GM23248 (cell line): Measurements from ENCODE around the gene HOXC5. TPM values are rescaled to one million over a fixed set of nuclear protein-coding genes. Genes with fewer than 3 reads are reported as not detected.

Experiments
- DNase-seq: peaks from one replicate; pipeline ENCODE4 v3.0.0-alpha.2; 2015
- H2AFZ ChIP-seq: fragments of 200-600 bp; sonication (generic); 2 replicates; pipeline ENCODE4 v1.6.1; 2016; ENCODE audit warnings: antibody characterized with exemption
- H3F3A ChIP-seq: fragments of 200-600 bp; sonication (generic); 2 replicates; pipeline ENCODE4 v1.6.1; 2016; ENCODE audit warnings: mild to moderate bottlenecking, antibody characterized with exemption, mixed run types; ENCODE audit not compliant: insufficient read depth
- H3K27ac ChIP-seq: fragments of 200-600 bp; sonication (generic); 2 replicates; pipeline ENCODE4 v1.5.1; 2016; ENCODE audit warnings: mild to moderate bottlenecking
- H3K27me3 ChIP-seq: fragments of 200-600 bp; sonication (generic); replicated peaks from 2 replicates; pipeline ENCODE4 v1.6.1; 2016; ENCODE audit warnings: mild to moderate bottlenecking; ENCODE audit not compliant: insufficient read depth
- H3K36me3 ChIP-seq: fragments of 200-600 bp; sonication (generic); 2 replicates; pipeline ENCODE4 v1.6.1; 2016; ENCODE audit warnings: low read depth, mild to moderate bottlenecking
- H3K4me1 ChIP-seq: fragments of 200-600 bp; sonication (generic); 2 replicates; pipeline ENCODE4 v1.6.1; 2016; ENCODE audit warnings: mild to moderate bottlenecking; ENCODE audit not compliant: insufficient read depth
- H3K4me2 ChIP-seq: fragments of 200-600 bp; sonication (generic); one replicate; pipeline ENCODE4 v1.6.1; 2016; ENCODE audit warnings: mild to moderate bottlenecking; ENCODE audit not compliant: unreplicated experiment
- H3K4me3 ChIP-seq: fragments of 200-600 bp; sonication (generic); 2 replicates; pipeline ENCODE4 v1.5.1; 2016; ENCODE audit warnings: mild to moderate bottlenecking
- H3K79me2 ChIP-seq: fragments of 200-600 bp; sonication (generic); 2 replicates; pipeline ENCODE4 v1.6.1; 2016; ENCODE audit warnings: mild to moderate bottlenecking; ENCODE audit not compliant: insufficient read depth
- H3K9ac ChIP-seq: fragments of 200-600 bp; sonication (generic); 2 replicates; pipeline ENCODE4 v1.6.1; 2016; ENCODE audit warnings: mild to moderate bottlenecking
- H3K9me2 ChIP-seq: fragments of 200-600 bp; sonication (generic); 2 replicates; pipeline ENCODE4 v1.6.1; 2016; ENCODE audit warnings: mixed run types, mild to moderate bottlenecking, moderate library complexity; ENCODE audit not compliant: insufficient read depth
- H3K9me3 ChIP-seq: fragments of 200-600 bp; sonication (generic); one replicate; pipeline ENCODE4 v1.6.1; 2017; ENCODE audit warnings: low read depth
- H4K20me1 ChIP-seq: fragments of 200-600 bp; sonication (generic); 2 replicates; pipeline ENCODE4 v1.6.0; 2016; ENCODE audit not compliant: insufficient read depth
- EZH2 ChIP-seq: fragments of 200-600 bp; sonication (generic); IDR thresholded peaks from 2 replicates; pipeline ENCODE4 v1.6.1; 2018; ENCODE audit warnings: antibody characterized with exemption, mild to moderate bottlenecking; ENCODE audit not compliant: insufficient read depth, poor library complexity, severe bottlenecking
- EZH2phosphoT487 ChIP-seq: fragments of 200-600 bp; sonication (generic); IDR thresholded peaks from 2 replicates; pipeline ENCODE4 v1.6.1; 2018; ENCODE audit warnings: antibody characterized with exemption, moderate library complexity, mild to moderate bottlenecking, low read depth; ENCODE audit not compliant: insufficient read depth
- WGBS, 2 experiments: methylation state at CpG; one replicate each; pipeline ENCODE4 v1.1.6; 2015 to 2017; ENCODE audit warnings: low lambda C conversion rate in 2 of 2, low coverage in 1 of 2; ENCODE audit errors: missing lambda C conversion rate in 2 of 2; 5-methylcytosine and 5-hydroxymethylcytosine counted together
- in situ Hi-C: fragments of 300-500 bp; cut with MboI; formaldehyde crosslinking; loops from 2 replicates; pipeline ENCODE4 v1.15.0; 2020
- polyA plus RNA-seq: library from polyadenylated mRNA; unstranded; fragments of >200 nt; fragmentation: Nextera tagmentation; extraction: Ambion mirVana; gene quantifications from 2 replicates; pipeline ENCODE4 v1.2.1, GENCODE V29; 2016
- total RNA-seq: library from RNA; depleted of rRNA; stranded (reverse); fragments of >200 nt; shearing (Covaris generic); gene quantifications from 2 replicates; pipeline ENCODE4 v1.2.3, GENCODE V29; 2014

HOXC5 gene
- total and polyA plus RNA-seq, 2 experiments from 2014 or later, result 0.65 to 1.8 TPM

DNA sequence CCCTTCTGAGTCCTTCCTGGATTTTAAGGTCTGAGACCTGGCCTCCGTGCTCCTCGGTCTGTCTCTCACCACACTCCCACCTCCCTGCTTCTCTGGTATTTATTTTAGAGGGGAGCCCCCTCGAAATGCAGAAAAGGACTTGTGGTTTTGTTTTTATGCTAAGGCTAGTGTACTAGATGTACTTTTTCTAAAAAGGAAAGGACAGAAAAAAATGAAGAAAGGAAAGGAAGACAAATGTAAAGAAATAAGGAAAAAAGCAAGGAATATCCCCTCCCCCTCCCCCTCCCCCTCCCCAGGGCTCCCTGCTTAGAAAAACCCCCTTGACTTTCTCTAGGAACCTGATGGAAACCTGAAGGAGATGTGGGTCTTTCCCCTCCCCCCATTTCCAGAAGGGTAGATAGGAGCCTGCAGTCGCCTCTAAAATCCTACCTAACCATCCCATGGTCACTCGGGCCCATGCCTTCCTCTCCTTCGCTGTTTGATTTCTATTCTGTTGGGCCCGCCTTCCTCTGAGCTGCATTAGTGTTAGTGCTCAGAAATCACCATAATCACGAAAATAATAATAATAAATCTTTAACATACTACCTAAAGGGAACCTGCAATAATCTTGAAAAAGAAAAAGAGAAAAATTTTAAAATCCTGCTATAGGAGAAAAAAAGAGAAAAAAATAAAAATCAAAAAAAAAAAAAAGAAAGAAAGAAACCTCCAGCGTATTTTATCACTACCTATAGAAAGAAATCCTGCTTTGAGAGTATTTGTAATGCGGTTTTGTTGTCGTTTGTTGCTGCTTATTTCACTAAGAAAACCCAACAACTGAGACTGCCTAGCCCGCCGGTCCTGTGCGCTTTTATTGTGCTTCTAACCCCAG, 21.0 kb upstream of the HOXC5 start:
- DNase-seq, result no peak
- in situ Hi-C loops, result no loop called here
- Histone ChIP-seq H3K36me3 (no peaks in the 10 kb centered on the region), H3K27me3 (no peaks in the 10 kb centered on the region), H3K79me2 (peaks cover 59% of the 10 kb centered on the region), H3K4me2 (peak overlapping the region; percentile 81), H3K9me2 (no peaks in the 10 kb centered on the region), H3K4me3 (peak overlapping the region; percentile 91), H3K9ac (peak overlapping the region; percentile 84), H2AFZ (no peak overlapping the region), H4K20me1 (no peaks in the 10 kb centered on the region), H3K4me1 (peaks cover 37% of the 10 kb centered on the region), H3K9me3 (no peaks in the 10 kb centered on the region), H3F3A (peaks cover 23% of the 10 kb centered on the region), H3K27ac (peak overlapping the region; percentile 49; the same call in 1 of the 2 replicates)
- 85 to 89% methylated on average over 14 of the region's 14 CpGs for WGBS, 2 experiments
- no peak for TF ChIP-seq EZH2
- TF ChIP-seq EZH2phosphoT487, result no peak

DNA sequence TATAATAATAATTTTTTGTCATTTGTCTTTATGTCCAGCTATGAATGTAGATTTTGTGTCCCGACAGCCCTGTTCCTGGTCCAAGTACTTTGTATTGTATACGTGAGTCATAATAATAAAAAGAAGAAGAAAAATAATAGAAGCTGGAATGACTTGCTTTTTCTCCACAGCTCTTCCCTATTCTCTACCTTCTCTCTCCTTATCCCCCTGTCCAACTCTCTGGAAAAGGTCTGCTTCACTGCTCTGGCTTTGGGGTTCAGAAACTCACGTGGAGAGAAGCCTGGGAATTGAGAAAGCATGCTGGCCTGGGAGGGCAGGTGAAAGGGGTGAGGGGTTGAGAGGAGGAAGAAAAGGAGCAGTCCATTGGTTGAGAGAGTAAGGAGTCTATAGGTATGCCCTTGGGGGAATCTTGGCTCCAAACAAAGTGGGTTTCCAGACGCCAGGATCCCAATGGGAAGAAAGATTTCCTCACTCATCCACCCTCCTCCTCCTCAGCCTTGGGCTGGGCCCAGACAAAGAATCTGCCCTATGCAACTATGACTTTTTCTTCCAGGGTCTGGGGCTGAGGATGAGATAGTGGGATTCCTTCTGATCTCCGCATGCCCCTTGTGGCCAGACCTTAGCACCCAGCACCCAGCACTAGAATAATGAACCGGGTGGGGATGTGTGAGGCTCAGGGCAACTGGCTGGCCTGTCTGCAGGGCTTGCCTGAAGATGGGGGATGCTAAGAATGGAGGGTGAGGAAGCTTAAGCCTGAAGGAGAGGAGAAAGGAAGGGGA, 20.0 kb upstream of the HOXC5 start:
- 79 to 82% methylated on average over 6 of the region's 6 CpGs for WGBS, 2 experiments
- Histone ChIP-seq H4K20me1 (no peaks in the 10 kb centered on the region), H3K36me3 (no peaks in the 10 kb centered on the region), H3K9me2 (no peaks in the 10 kb centered on the region), H3K4me2 (peak overlapping the region; percentile 24), H3K79me2 (peaks cover 60% of the 10 kb centered on the region), H3K27ac (peak overlapping the region; percentile 49), H3K9ac (0 out of 2 replicates have a peak overlapping the region, but pooled peaks have one; percentile 29), H3K4me3 (no peak overlapping the region), H2AFZ (no peak overlapping the region), H3K27me3 (no peaks in the 10 kb centered on the region), H3K9me3 (no peaks in the 10 kb centered on the region), H3K4me1 (peaks cover 37% of the 10 kb centered on the region), H3F3A (peaks cover 17% of the 10 kb centered on the region)
- no peak for DNase-seq
- TF ChIP-seq EZH2phosphoT487 (no peak), EZH2 (no peak)
- in situ Hi-C loops, result no loop called here

DNA sequence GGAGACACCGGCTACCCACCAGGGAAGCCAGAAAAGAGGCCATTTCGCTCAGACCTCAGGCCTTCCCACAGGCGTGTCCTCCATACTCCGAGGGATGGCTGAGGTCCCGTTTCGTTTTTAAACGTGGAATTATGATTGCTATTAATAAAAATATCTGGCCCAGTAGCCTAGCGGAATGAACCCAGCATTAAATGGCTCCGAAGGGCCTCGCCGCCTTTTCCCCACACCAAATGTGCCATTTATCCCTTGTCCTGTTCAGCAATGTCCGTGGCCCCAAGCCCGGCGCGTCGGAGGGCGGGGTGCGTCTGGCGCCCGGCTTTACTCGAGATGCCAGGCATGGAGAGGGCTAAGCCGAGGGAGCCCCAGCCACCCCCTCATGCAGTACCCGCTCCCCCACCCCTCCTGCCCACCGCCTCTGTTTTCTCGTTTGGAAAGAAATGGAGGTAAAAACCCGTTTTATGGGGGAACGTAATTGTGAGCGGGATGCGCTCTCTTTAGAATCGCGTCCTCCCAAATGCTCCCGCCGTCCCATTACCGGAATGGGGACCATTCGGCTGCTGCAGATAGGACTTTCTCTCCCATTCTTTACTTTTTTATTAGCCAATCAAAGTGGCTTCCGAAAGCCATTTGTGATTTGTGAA, 18.4 kb upstream of the HOXC5 start:
- peak; percentile 42 for DNase-seq
- in situ Hi-C loops, result no loop called here
- peaks cover 63% of the 10 kb centered on the region for H3K79me2 ChIP-seq
- no peaks in the 10 kb centered on the region for H3K36me3 ChIP-seq
- peak overlapping the region; percentile 54 for H3K9ac ChIP-seq
- 51 to 59% methylated on average over 35 to 36 of the region's 36 CpGs for WGBS, 2 experiments
- H3F3A ChIP-seq, result peaks cover 10% of the 10 kb centered on the region; the same call in 1 of the 2 replicates
- H3K9me2 ChIP-seq, result no peaks in the 10 kb centered on the region
- TF ChIP-seq EZH2 (no peak), EZH2phosphoT487 (no peak)
- peak overlapping the region; percentile 30; the same call in 1 of the 2 replicates for H3K4me3 ChIP-seq
- peak overlapping the region; percentile 70 for H2AFZ ChIP-seq
- H3K4me2 ChIP-seq, result peak overlapping the region; percentile 42
- H3K27me3 ChIP-seq, result no peaks in the 10 kb centered on the region
- H3K9me3 ChIP-seq, result no peaks in the 10 kb centered on the region
- H3K4me1 ChIP-seq, result peaks cover 30% of the 10 kb centered on the region
- peak overlapping the region; percentile 49 for H3K27ac ChIP-seq
- no peaks in the 10 kb centered on the region for H4K20me1 ChIP-seq
